Measurements from ENCODE around the gene XPO1.
A peak's percentile ranks its signal among the peaks of the same experiment; 100 is the strongest.
"Not testable (repeated sequence)": the region's sequence is repeated elsewhere in the genome, so short reads cannot be mapped to it uniquely, and the experiment has no call there.

Gene XPO1

GRCh38 chr2:61463769-61464475 is 74.2 kb downstream of the XPO1 start:
- DNase-seq, result no peak

GRCh38 chr2:61461404-61461803 is 76.8 kb downstream of the XPO1 start:
- DNase-seq, result no peak

- no peak for DNase-seq
Measured at GRCh38 chr2:61460163-61460562, 78.0 kb downstream of the XPO1 start.

GRCh38 chr2:61456746-61457420 is 81.3 kb downstream of the XPO1 start:
- DNase-seq, result no peak

- no peak for DNase-seq
Measured at GRCh38 chr2:61456070-61456745, 81.9 kb downstream of the XPO1 start.

- DNase-seq, result not testable (repeated sequence)
Measured at GRCh38 chr2:61454972-61455371, 83.2 kb downstream of the XPO1 start.

- no peak for DNase-seq
Measured at GRCh38 chr2:61454383-61454782, 83.8 kb downstream of the XPO1 start.

GRCh38 chr2:61452392-61452791 is 85.8 kb downstream of the XPO1 start:
- DNase-seq, result no peak

- no peak for DNase-seq
Measured at GRCh38 chr2:61451178-61451577, 87.0 kb downstream of the XPO1 start.

GRCh38 chr2:61450144-61450543 is 88.0 kb downstream of the XPO1 start:
- DNase-seq, result no peak

GRCh38 chr2:61448229-61448628 is 89.9 kb downstream of the XPO1 start:
- no peak for DNase-seq

GRCh38 chr2:61446971-61447370 is 91.2 kb downstream of the XPO1 start:
- DNase-seq, result not testable (repeated sequence)

GRCh38 chr2:61443342-61444041 is 94.7 kb downstream of the XPO1 start:
- DNase-seq, result no peak

GRCh38 chr2:61439241-61440002 is 98.7 kb downstream of the XPO1 start:
- DNase-seq, result no peak

- DNase-seq, result no peak
Measured at GRCh38 chr2:61438670-61439069, 99.5 kb downstream of the XPO1 start.

GRCh38 chr2:61437170-61437569 is 101.0 kb downstream of the XPO1 start:
- DNase-seq, result no peak

- no peak for DNase-seq
Measured at GRCh38 chr2:61436092-61436491, 102.1 kb downstream of the XPO1 start.

- DNase-seq, result no peak
Measured at GRCh38 chr2:61435291-61435690, 102.9 kb downstream of the XPO1 start.

GRCh38 chr2:61434314-61434713 is 103.8 kb downstream of the XPO1 start:
- DNase-seq, result peak; percentile 14

GRCh38 chr2:61433606-61434005 is 104.5 kb downstream of the XPO1 start:
- DNase-seq, result no peak

GRCh38 chr2:61432990-61433389 is 105.2 kb downstream of the XPO1 start:
- no peak for DNase-seq

GRCh38 chr2:61431345-61431744 is 106.8 kb downstream of the XPO1 start:
- DNase-seq, result no peak

All from KG1 (cell line).